D721Med (cell line): Measurements from ENCODE around the gene LGALS9B.
"Not testable (repeated sequence)": the region's sequence is repeated elsewhere in the genome, so short reads cannot be mapped to it uniquely, and the experiment has no call there.

ENCODE experiments used
- DNase-seq: peaks from one replicate; pipeline ENCODE4 v3.0.0; 2011; ENCODE audit warnings: low spot score; ENCODE audit not compliant: insufficient read length
- FAIRE-seq: peaks from 2 replicates; lab custom pipeline; 2011; peaks lifted over from hg19 to GRCh38; lab: Jason Lieb, UNC

The LGALS9B gene

GRCh38 chr17:20469946-20470345, 2.6 kb upstream of the LGALS9B start:
- FAIRE-seq, DNase-seq: not testable (repeated sequence)

GRCh38 chr17:20469107-20469506, 1.8 kb upstream of the LGALS9B start:
- FAIRE-seq: not testable (repeated sequence)

GRCh38 chr17:20466999-20467398, 340 bp downstream of the LGALS9B start:
- not testable (repeated sequence) for FAIRE-seq, DNase-seq

More at GRCh38 chr17:20469107-20469506, 1.8 kb upstream of the LGALS9B start:
- DNase-seq: not testable (repeated sequence)

- not testable (repeated sequence) for DNase-seq, FAIRE-seq
These were observed 786 bp downstream of the LGALS9B start for GRCh38 chr17:20466553-20466952.

- DNase-seq, FAIRE-seq: not testable (repeated sequence)
These were observed 1.8 kb downstream of the LGALS9B start for GRCh38 chr17:20465535-20465934.

GRCh38 chr17:20464854-20465414, 2.4 kb downstream of the LGALS9B start:
- not testable (repeated sequence) for DNase-seq, FAIRE-seq

GRCh38 chr17:20462158-20462557, 5.2 kb downstream of the LGALS9B start:
- not testable (repeated sequence) for FAIRE-seq, DNase-seq

- not testable (repeated sequence) for FAIRE-seq, DNase-seq
These were observed 9.4 kb downstream of the LGALS9B start for GRCh38 chr17:20457848-20458381.

GRCh38 chr17:20455106-20455505, 12.2 kb downstream of the LGALS9B start:
- DNase-seq: not testable (repeated sequence)

GRCh38 chr17:20453820-20454434, 13.4 kb downstream of the LGALS9B start:
- FAIRE-seq, DNase-seq: not testable (repeated sequence)

More at GRCh38 chr17:20455106-20455505, 12.2 kb downstream of the LGALS9B start:
- not testable (repeated sequence) for FAIRE-seq

GRCh38 chr17:20450852-20451251, 16.5 kb downstream of the LGALS9B start:
- not testable (repeated sequence) for DNase-seq, FAIRE-seq

- not testable (repeated sequence) for FAIRE-seq, DNase-seq
These were observed 19.6 kb downstream of the LGALS9B start for GRCh38 chr17:20447534-20448321.

- FAIRE-seq, DNase-seq: not testable (repeated sequence)
These were observed 20.4 kb downstream of the LGALS9B start for GRCh38 chr17:20446895-20447294.

- not testable (repeated sequence) for FAIRE-seq, DNase-seq
These were observed 22.6 kb downstream of the LGALS9B start for GRCh38 chr17:20444581-20445236.

GRCh38 chr17:20444173-20444572, 23.2 kb downstream of the LGALS9B start:
- not testable (repeated sequence) for FAIRE-seq, DNase-seq

- not testable (repeated sequence) for DNase-seq, FAIRE-seq
These were observed 23.7 kb downstream of the LGALS9B start for GRCh38 chr17:20443632-20444031.

GRCh38 chr17:20440665-20441064, 26.7 kb downstream of the LGALS9B start:
- not testable (repeated sequence) for FAIRE-seq

GRCh38 chr17:20435166-20435565, 32.2 kb downstream of the LGALS9B start:
- DNase-seq, FAIRE-seq: not testable (repeated sequence)

More at GRCh38 chr17:20440665-20441064, 26.7 kb downstream of the LGALS9B start:
- DNase-seq: not testable (repeated sequence)

GRCh38 chr17:20433382-20433781, 34.0 kb downstream of the LGALS9B start:
- not testable (repeated sequence) for FAIRE-seq, DNase-seq
